GM18502 (cell line): ENCODE measurements around the gene EFCAB8.

ENCODE experiments used
- ATAC-seq: cut with Tn5 transposase; IDR thresholded peaks from one replicate; pipeline ENCODE4 v1.9.1; 2021; ENCODE audit warnings: mild to moderate bottlenecking; ENCODE audit not compliant: unreplicated experiment, poor library complexity

The EFCAB8 gene

GRCh38 chr20:32906871-32907495 lies 48.3 kb downstream of the EFCAB8 start:
- ATAC-seq = no peak

GRCh38 chr20:32907886-32908285 lies 49.2 kb downstream of the EFCAB8 start:
- no peak for ATAC-seq

GRCh38 chr20:32908334-32909292 lies 49.9 kb downstream of the EFCAB8 start:
- no peak for ATAC-seq

GRCh38 chr20:32909451-32909850 lies 50.7 kb downstream of the EFCAB8 start:
- no peak for ATAC-seq

- ATAC-seq = no peak
These were observed 51.3 kb downstream of the EFCAB8 start for GRCh38 chr20:32909896-32910571.

- ATAC-seq = no peak
These were observed 52.6 kb downstream of the EFCAB8 start for GRCh38 chr20:32911355-32911754.

- ATAC-seq = no peak
These were observed 54.0 kb downstream of the EFCAB8 start for GRCh38 chr20:32912688-32913087.

- no peak for ATAC-seq
These were observed 55.3 kb downstream of the EFCAB8 start for GRCh38 chr20:32914031-32914430.

- no peak for ATAC-seq
These were observed 58.6 kb downstream of the EFCAB8 start for GRCh38 chr20:32917191-32917950.

- ATAC-seq = no peak
These were observed 59.6 kb downstream of the EFCAB8 start for GRCh38 chr20:32918296-32918695.

- ATAC-seq = no peak
These were observed 60.0 kb downstream of the EFCAB8 start for GRCh38 chr20:32918751-32919150.

GRCh38 chr20:32920066-32920465 lies 61.3 kb downstream of the EFCAB8 start:
- no peak for ATAC-seq

- no peak for ATAC-seq
These were observed 62.0 kb downstream of the EFCAB8 start for GRCh38 chr20:32920530-32921298.

- no peak for ATAC-seq
These were observed 63.7 kb downstream of the EFCAB8 start for GRCh38 chr20:32922466-32922865.

GRCh38 chr20:32924781-32925180 lies 66.1 kb downstream of the EFCAB8 start:
- no peak for ATAC-seq

- no peak for ATAC-seq
These were observed 66.9 kb downstream of the EFCAB8 start for GRCh38 chr20:32925481-32926196.

GRCh38 chr20:32929162-32929561 lies 70.4 kb downstream of the EFCAB8 start:
- ATAC-seq = no peak

- ATAC-seq = no peak
These were observed 71.5 kb downstream of the EFCAB8 start for GRCh38 chr20:32930181-32930580.

GRCh38 chr20:32930701-32931100 lies 72.0 kb downstream of the EFCAB8 start:
- no peak for ATAC-seq
